Airway epithelial cell (primary cell): Measurements from ENCODE around the gene TOPAZ1. TPM values are rescaled to one million over a fixed set of nuclear protein-coding genes. Genes with fewer than 3 reads are reported as not detected.

ENCODE experiments used
- total RNA-seq: library from RNA; depleted of rRNA; stranded (reverse); fragments of >200 nt; gene quantifications from 2 replicates; pipeline ENCODE4 v1.2.3, GENCODE V29; 2015

Gene TOPAZ1
- not detected in 2 replicates for total RNA-seq

GRCh38 chr3:44241706-44242105 lies at the start of gene TOPAZ1:
TSS of gene TOPAZ1 (plus strand) at chr3:44241886. CDS start at chr3:44242054, 168 bp downstream.

GRCh38 chr3:44338010-44338827 lies 96.5 kb downstream of the TOPAZ1 start, which contains the start of gene TCAIM:
TSS of gene TCAIM (plus strand) at chr3:44338766. CDS start at chr3:44354783, 16,017 bp downstream.

Other genes starting within 250 kb of the TOPAZ1 start
- 22.6 and 25.5 TPM in 2 replicates for gene TCAIM, start 96.9 kb downstream of the TOPAZ1 start, total RNA-seq
- 3.0 and 3.5 TPM in 2 replicates for gene ZNF445, start 235.8 kb downstream of the TOPAZ1 start, total RNA-seq